Activated CD8-positive, alpha-beta memory T cell treated with anti-CD3 and anti-CD28 coated beads, Interleukin-2, amount 50 U/mL, for 24 hours (primary cell): ENCODE measurements around the gene ZKSCAN2.

Experiments
- DNase-seq: peaks from one replicate; pipeline ENCODE4 v3.0.0-alpha.2; 2020; ENCODE audit errors: extremely low read depth

Gene ZKSCAN2

GRCh38 chr16:25223964-25224363 lies 33.7 kb downstream of the ZKSCAN2 start:
- DNase-seq: no peak

- no peak for DNase-seq
These were observed 34.7 kb downstream of the ZKSCAN2 start for GRCh38 chr16:25222959-25223358.

GRCh38 chr16:25219070-25219737 lies 38.4 kb downstream of the ZKSCAN2 start:
- DNase-seq: no peak

- DNase-seq: no peak
These were observed 39.7 kb downstream of the ZKSCAN2 start for GRCh38 chr16:25217921-25218320.

DNA sequence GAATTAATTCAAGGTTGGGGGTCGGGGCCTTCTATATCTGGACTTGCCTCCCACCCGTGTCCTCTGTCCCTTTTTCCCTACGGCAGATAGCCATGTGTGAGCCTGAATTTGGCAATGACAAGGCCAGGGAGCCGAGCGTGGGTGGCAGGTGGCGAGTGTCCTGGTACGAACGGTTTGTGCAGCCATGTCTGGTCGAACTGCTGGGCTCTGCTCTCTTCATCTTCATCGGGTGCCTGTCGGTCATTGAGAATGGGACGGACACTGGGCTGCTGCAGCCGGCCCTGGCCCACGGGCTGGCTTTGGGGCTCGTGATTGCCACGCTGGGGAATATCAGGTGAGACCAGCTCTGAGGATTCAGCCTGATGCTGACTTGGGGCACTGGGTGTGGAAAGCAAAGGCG lies 40.5 kb downstream of the ZKSCAN2 start:
- DNase-seq: no peak

DNA sequence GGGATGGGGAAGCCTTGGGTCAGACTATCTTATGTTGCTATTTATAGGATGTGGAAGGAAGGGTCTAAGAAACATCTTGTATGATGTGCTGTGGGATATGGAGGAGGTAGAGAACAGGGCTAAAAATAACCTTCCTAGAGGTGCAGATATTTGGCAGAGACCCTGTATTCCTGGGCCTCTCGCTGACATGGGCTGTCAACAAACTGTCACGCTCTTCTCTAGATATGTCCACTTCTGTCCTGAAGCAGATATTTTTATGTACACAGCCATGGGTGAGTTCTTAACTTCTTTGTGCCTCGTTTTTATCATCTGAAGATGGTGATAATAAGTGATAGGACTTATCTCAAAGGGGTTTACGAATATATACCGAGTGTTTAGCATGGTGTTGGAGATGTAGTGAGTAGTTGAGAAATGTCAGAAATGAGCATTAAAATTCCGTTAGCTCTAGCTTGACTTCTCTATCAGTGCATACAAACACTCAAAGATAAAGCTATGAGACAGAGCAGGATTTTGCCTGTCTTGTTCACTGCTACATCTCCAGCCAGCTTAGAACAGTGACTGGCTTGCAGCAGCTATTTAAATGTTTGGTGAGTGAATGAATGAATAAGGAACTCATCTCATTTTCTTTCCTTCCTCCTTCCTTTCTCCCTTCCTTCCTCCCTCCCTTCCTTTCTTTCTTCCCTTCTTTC lies 43.8 kb downstream of the ZKSCAN2 start:
- DNase-seq: no peak

- DNase-seq: no peak
These were observed 45.0 kb downstream of the ZKSCAN2 start for GRCh38 chr16:25212636-25213035.

DNA sequence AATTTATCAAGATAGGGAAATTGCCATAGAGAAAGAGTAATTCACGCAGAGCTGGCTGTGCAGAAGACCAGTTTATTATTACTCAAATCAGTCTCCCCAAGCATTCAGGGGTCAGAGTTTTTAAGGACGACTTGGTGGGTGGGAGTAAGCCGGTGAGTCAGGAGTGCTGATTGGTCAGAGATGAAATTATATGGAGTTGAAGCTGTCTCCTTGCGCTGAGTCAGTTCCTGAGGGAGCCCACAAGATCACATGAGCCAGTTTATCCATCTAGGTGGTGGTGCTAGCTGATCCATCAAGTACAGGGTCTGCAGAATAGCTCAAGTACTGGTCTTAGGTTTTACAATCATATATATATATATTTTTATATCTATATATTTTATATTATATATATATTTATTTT lies 46.9 kb downstream of the ZKSCAN2 start:
- DNase-seq: no peak

GRCh38 chr16:25199457-25199856 lies 58.2 kb downstream of the ZKSCAN2 start:
- DNase-seq: no peak

GRCh38 chr16:25198021-25198420 lies 59.6 kb downstream of the ZKSCAN2 start:
- DNase-seq: no peak

DNA sequence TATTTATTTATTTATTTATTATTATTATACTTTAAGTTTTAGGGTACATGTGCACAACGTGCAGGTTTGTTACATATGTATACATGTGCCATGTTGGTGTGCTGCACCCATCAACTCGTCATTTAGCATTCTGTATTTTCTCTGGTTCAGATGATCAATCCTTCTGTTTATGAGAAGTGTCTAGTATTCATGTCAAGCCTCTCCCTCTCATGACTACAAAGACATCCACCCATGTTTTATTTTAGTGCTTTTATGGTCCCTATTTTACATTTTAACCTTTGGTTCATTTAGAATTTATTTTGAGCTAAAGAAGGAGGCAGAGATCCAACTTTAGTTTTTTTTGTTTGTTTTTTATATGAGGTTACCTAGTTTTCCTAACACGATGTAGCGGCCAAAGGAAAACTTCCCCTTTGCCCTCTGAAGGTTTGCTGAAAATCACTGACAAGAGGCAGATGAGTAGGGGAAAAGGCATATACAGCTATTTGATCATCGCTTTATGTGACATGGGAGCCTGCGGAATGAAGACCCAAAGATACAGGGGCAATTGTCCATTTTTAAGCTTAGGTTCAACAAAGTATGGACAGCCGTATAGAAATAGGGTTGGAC lies 63.3 kb downstream of the ZKSCAN2 start:
- DNase-seq: no peak

DNA sequence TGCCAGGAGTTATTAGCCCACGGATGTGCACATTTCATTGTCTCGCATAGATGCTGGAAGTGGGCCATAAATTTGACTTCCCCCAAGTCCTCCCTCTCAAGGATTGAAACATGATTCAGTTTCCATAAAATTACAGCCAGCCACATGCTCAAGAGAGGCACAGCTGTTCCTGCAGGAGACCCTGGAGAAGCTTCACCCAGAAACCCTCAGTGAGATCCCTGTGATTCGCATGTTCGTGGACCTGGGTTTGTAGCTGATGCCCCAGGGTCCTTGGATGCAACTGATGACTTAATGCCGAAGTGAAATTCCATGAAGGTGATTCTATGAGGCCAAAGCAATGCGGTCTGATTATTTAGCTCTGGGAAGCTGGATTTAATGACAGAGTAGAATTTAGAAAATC lies 65.5 kb downstream of the ZKSCAN2 start:
- DNase-seq: no peak

DNA sequence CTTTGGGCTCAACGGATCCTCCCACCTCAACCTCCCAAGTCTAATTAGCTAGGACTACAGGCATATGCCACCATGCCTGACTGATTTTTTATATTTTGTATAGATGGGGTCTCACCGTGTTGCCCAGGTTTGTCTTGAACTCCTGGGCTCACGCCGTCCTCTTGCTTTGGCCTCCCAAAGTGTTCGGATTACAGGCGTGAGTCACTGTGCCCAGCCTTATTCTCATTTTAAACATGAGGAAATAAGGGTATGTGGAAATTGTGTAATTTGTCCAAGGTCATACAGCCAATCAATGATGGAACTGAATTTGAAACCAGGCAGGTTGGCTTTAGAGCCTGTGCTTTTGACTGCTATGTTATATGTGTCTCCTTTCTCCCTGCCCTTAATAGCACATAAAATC lies 68.3 kb downstream of the ZKSCAN2 start:
- DNase-seq: no peak

DNA sequence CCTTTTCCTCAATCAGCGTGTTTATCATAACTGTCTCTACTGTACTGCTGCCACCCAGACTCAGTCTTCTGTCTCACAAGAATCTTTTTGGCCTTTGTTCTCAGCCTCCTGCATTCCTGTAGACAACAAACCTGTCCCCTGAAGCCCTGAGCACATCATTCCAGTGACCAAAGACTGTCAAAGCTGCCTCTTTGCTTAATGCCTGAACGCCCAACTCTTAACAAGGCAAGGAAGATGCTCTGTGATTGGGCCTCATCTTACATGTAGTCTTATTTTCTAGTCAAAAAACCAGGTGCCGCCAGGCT lies 70.2 kb downstream of the ZKSCAN2 start:
- DNase-seq: no peak
